GM12892 (cell line): ENCODE data around the gene RBFOX1.

Experiments used
- POLR2A ChIP-seq: IDR thresholded peaks from 2 replicates; pipeline ENCODE4 v1.6.1; 2011; ENCODE audit warnings: low read depth, low read length, control low read depth
- POLR2AphosphoS5 ChIP-seq: IDR thresholded peaks from 2 replicates; pipeline ENCODE4 v1.6.1; 2011; ENCODE audit warnings: low read depth, low read length, control low read depth

DNA sequence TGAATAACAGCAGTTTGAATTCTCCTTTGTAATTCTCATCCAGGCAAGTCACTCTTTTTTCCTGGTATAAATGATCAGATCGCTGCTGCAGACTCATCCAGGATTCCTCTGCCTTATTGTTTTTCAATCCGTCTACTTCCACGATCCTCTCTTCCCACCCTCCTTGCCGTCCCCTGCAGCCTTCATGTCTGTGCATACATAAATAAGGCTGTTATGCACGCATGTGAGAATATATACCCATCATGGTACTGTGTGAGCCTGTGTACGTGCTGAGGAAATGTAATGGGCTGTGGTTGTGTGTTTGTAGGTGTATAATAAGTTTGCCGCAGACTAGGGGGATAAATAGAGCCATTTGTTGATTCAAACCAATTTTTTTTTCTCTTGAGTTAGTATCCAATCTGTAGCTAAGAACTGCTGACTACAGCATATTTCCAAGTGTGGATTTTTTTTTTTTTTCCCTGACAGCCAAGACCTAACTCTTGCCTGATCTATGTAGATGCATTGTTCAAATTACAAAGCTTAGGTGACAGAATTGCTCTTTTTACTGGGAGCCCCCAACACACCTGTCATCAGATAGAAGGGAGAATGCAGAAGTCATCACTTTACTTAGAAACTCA, 62.2 kb downstream of the RBFOX1 start:
- TF ChIP-seq POLR2A (no peak), POLR2AphosphoS5 (no peak)
